WTC11 (cell line): ENCODE results near the gene CTNNA2. TPM values are rescaled to one million over a fixed set of nuclear protein-coding genes. Genes with fewer than 3 reads are reported as not detected.

Source experiments
- ATAC-seq: fragments of 200-7000 bp; cut with Tn5 transposase; 2 replicates; pipeline ENCODE4 v1.10.0; 2021; ENCODE audit warnings: mild to moderate bottlenecking, moderate library complexity
- CTCF ChIA-PET: fragments of 300-600 bp; sonication (Branson Sonifier 250); formaldehyde crosslinking; loops from one replicate; lab custom pipeline; 2021; ENCODE audit warnings: antibody characterized with exemption; lab: Charles Lee
- POLR2A ChIA-PET: fragments of 350-600 bp; sonication (Branson Sonifier 250); formaldehyde crosslinking; loops from one replicate; lab custom pipeline; 2021; ENCODE audit warnings: antibody characterized with exemption; lab: Charles Lee
- DNase-seq: peaks from one replicate; pipeline ENCODE4 v3.0.0; 2021; ENCODE audit warnings: low spot score
- H3K27ac Mint-ChIP-seq: 2 replicates; pipeline ENCODE4 v1.8.0; 2021; ENCODE audit warnings: mixed read lengths
- H3K27me3 Mint-ChIP-seq: 2 replicates; pipeline ENCODE4 v1.8.0; 2021; ENCODE audit warnings: low read depth, mild to moderate bottlenecking, moderate library complexity, mixed read lengths
- H3K36me3 Mint-ChIP-seq: 2 replicates; pipeline ENCODE4 v1.8.0; 2021; ENCODE audit warnings: mixed read lengths
- H3K4me1 Mint-ChIP-seq: 2 replicates; pipeline ENCODE4 v1.8.0; 2022; ENCODE audit warnings: mixed read lengths
- H3K4me3 Mint-ChIP-seq: 2 replicates; pipeline ENCODE4 v1.8.0; 2021; ENCODE audit warnings: mild to moderate bottlenecking, moderate library complexity, mixed read lengths
- H3K9me3 Mint-ChIP-seq: 2 replicates; pipeline ENCODE4 v1.8.0; 2021; ENCODE audit warnings: mixed read lengths
- AR ChIP-seq: fragments of 250-450 bp; sonication (Bioruptor Pico); IDR thresholded peaks from 2 replicates; pipeline ENCODE4 v1.9.0; 2021; ENCODE audit warnings: mild to moderate bottlenecking
- ARID4B ChIP-seq: sonication (generic); formaldehyde crosslinking; IDR thresholded peaks from 2 replicates; pipeline ENCODE4 v1.8.0; 2023; ENCODE audit warnings: missing genetic modification reagents, mild to moderate bottlenecking, borderline replicate concordance
- ATF6 ChIP-seq: sonication (generic); formaldehyde crosslinking; IDR thresholded peaks from 2 replicates; pipeline ENCODE4 v1.8.1; 2023; ENCODE audit warnings: mild to moderate bottlenecking, missing genetic modification reagents
- E2F4 ChIP-seq: sonication (generic); formaldehyde crosslinking; IDR thresholded peaks from 2 replicates; pipeline ENCODE4 v1.8.1; 2022; ENCODE audit warnings: low read depth, mild to moderate bottlenecking, moderate library complexity, missing genetic modification reagents, borderline replicate concordance
- ELF4 ChIP-seq: sonication (generic); formaldehyde crosslinking; IDR thresholded peaks from 2 replicates; pipeline ENCODE4 v1.8.1; 2022; ENCODE audit warnings: low read depth, mild to moderate bottlenecking, moderate library complexity, missing genetic modification reagents
- ETV6 ChIP-seq: sonication (generic); formaldehyde crosslinking; IDR thresholded peaks from 2 replicates; pipeline ENCODE4 v1.8.1; 2022; ENCODE audit warnings: mild to moderate bottlenecking, missing genetic modification reagents
- FOXJ3 ChIP-seq: sonication (generic); formaldehyde crosslinking; IDR thresholded peaks from 2 replicates; pipeline ENCODE4 v1.9.0; 2021; ENCODE audit warnings: missing genetic modification reagents, mild to moderate bottlenecking, borderline replicate concordance
- FOXP4 ChIP-seq: sonication (generic); formaldehyde crosslinking; IDR thresholded peaks from 2 replicates; pipeline ENCODE4 v1.8.0; 2022; ENCODE audit warnings: mild to moderate bottlenecking, missing genetic modification reagents
- HMGA2 ChIP-seq: fragments of 250-450 bp; sonication (Bioruptor Pico); IDR thresholded peaks from 2 replicates; pipeline ENCODE4 v1.4.0; 2021; ENCODE audit warnings: mild to moderate bottlenecking, moderate library complexity
- JUN ChIP-seq: sonication (generic); formaldehyde crosslinking; IDR thresholded peaks from 2 replicates; pipeline ENCODE4 v1.8.0; 2023; ENCODE audit warnings: mild to moderate bottlenecking, missing genetic modification reagents
- KAT7 ChIP-seq: sonication (generic); formaldehyde crosslinking; IDR thresholded peaks from 2 replicates; pipeline ENCODE4 v1.8.1; 2023; ENCODE audit warnings: missing genetic modification reagents, mild to moderate bottlenecking, borderline replicate concordance
- OVOL2 ChIP-seq: fragments of 250-450 bp; sonication (Bioruptor Pico); IDR thresholded peaks from 2 replicates; pipeline ENCODE4 v1.9.0; 2021; ENCODE audit warnings: mild to moderate bottlenecking, borderline replicate concordance
- PREB ChIP-seq: sonication (generic); formaldehyde crosslinking; IDR thresholded peaks from 2 replicates; pipeline ENCODE4 v1.8.1; 2022; ENCODE audit warnings: mild to moderate bottlenecking, missing genetic modification reagents, moderate library complexity, borderline replicate concordance
- PRRX2 ChIP-seq: fragments of 250-450 bp; sonication (Bioruptor Pico); IDR thresholded peaks from 2 replicates; pipeline ENCODE4 v1.8.0; 2021; ENCODE audit warnings: mild to moderate bottlenecking
- RORB ChIP-seq: fragments of 250-450 bp; sonication (Bioruptor Pico); IDR thresholded peaks from 2 replicates; pipeline ENCODE4 v1.9.0; 2021; ENCODE audit warnings: mild to moderate bottlenecking
- SOX15 ChIP-seq: fragments of 250-450 bp; sonication (Bioruptor Pico); IDR thresholded peaks from 2 replicates; pipeline ENCODE4 v1.9.0; 2021; ENCODE audit warnings: mild to moderate bottlenecking
- USF1 ChIP-seq: sonication (generic); formaldehyde crosslinking; IDR thresholded peaks from 2 replicates; pipeline ENCODE4 v1.8.0; 2022; ENCODE audit warnings: mild to moderate bottlenecking, missing genetic modification reagents
- ZMAT4 ChIP-seq: fragments of 250-450 bp; sonication (Bioruptor Pico); IDR thresholded peaks from 2 replicates; pipeline ENCODE4 v1.9.0; 2021; ENCODE audit warnings: mild to moderate bottlenecking
- ZNF232 ChIP-seq: sonication (generic); formaldehyde crosslinking; IDR thresholded peaks from 2 replicates; pipeline ENCODE4 v1.8.0; 2022; ENCODE audit warnings: mild to moderate bottlenecking, missing genetic modification reagents
- ZSCAN18 ChIP-seq: fragments of 250-450 bp; sonication (Bioruptor Pico); IDR thresholded peaks from 2 replicates; pipeline ENCODE4 v2.1.2; 2022; ENCODE audit warnings: mild to moderate bottlenecking, moderate library complexity
- total RNA-seq: library from RNA; stranded (reverse); gene quantifications from 3 replicates; pipeline ENCODE4 v1.2.3, GENCODE V29; 2021

The CTNNA2 gene
- total RNA-seq, 1 experiment from 2014 or later = 3.8 TPM

- DNase-seq (no peak), ATAC-seq (no peak)
- Mint-ChIP-seq H3K9me3 (peaks cover 20% of the 10 kb centered on the region), H3K27me3 (no peaks in the 10 kb centered on the region), H3K4me1 (no peaks in the 10 kb centered on the region), H3K36me3 (peaks cover 12% of the 10 kb centered on the region), H3K27ac (no peak overlapping the region), H3K4me3 (no peak overlapping the region)
- POLR2A ChIA-PET = no interaction called here
- no peak for TF ChIP-seq JUN (CRISPR knock-in tag)
- no peak for TF ChIP-seq PREB
- TF ChIP-seq FOXJ3 (CRISPR knock-in tag) = no peak
- TF ChIP-seq PRRX2 (CRISPR knock-in tag) = no peak
- TF ChIP-seq ELF4 (CRISPR knock-in tag) = no peak
- TF ChIP-seq E2F4 (CRISPR knock-in tag) = no peak
- no peak for TF ChIP-seq ARID4B (CRISPR knock-in tag)
- no peak for TF ChIP-seq ZMAT4 (CRISPR knock-in tag)
- TF ChIP-seq ZNF232 (CRISPR knock-in tag) = no peak
- TF ChIP-seq OVOL2 (CRISPR knock-in tag) = no peak
- TF ChIP-seq HMGA2 (CRISPR knock-in tag) = no peak
- no peak for TF ChIP-seq USF1 (CRISPR knock-in tag)
- no peak for TF ChIP-seq ETV6 (CRISPR knock-in tag)
- TF ChIP-seq FOXP4 (CRISPR knock-in tag) = no peak
- TF ChIP-seq RORB = no peak
- TF ChIP-seq KAT7 = no peak
- TF ChIP-seq ZSCAN18 (CRISPR knock-in tag) = no peak
- no peak for TF ChIP-seq ATF6 (CRISPR knock-in tag)
- TF ChIP-seq AR (CRISPR knock-in tag) = no peak
- TF ChIP-seq SOX15 (CRISPR knock-in tag) = no peak
- CTCF ChIA-PET = no interaction called here
Observed at GRCh38 chr2:80281049-80281448, 768.2 kb downstream of the CTNNA2 start.
